ENCODE results near the gene GNAQ. TPM values are rescaled to one million over a fixed set of nuclear protein-coding genes. Genes with fewer than 3 reads are reported as not detected.

GNAQ gene
- polyA plus RNA-seq, 1 donor (not counting 4 experiments of a cell fraction or from before 2014, with no cell fraction given): 64.3 TPM

DNA sequence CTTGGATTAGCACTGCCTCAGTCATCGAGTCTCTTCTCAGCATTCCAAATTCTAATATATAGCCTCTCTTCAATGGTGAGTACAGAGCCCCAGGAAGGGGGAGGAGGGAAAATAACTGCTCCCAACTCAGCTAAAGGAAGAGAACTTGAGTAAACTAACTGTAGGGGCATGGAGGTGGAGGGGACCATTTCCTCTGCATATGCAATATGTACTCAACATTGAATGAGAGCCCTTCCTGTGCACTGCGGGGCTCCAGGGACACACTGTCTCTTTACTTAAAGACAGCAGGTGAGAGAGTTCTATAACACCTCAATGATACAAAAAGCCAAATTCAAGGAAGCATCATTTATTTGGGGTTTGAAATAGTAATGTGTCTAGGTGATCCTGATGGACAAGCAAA, 75.1 kb downstream of the GNAQ start:
- Histone ChIP-seq H3K79me2 (ENCODE audit: control insufficient read depth, insufficient read depth, low read length) (peaks cover 62% of the 10 kb centered on the region), H3K27me3 (ENCODE audit: control insufficient read depth, extremely low read depth, insufficient read depth, low read length) (no peaks in the 10 kb centered on the region), H3K27ac (ENCODE audit: control insufficient read depth, insufficient read depth, low read length) (no peak overlapping the region), H3K4me3 (ENCODE audit: control insufficient read depth in 2 of 3, extremely low read depth in 1 of 3, insufficient read depth in 2 of 3, low read depth in 1 of 3, low read length in 3 of 3) (no peak overlapping the region), H3K9me3 (ENCODE audit: control insufficient read depth, low read depth, low read length) (no peaks in the 10 kb centered on the region), H2AFZ (ENCODE audit: control insufficient read depth, low read length) (no peak overlapping the region), H3K4me1 (ENCODE audit: control insufficient read depth, extremely low read depth, insufficient read depth, low read length) (peaks cover 26% of the 10 kb centered on the region), H4K20me1 (ENCODE audit: control insufficient read depth, extremely low read depth, insufficient read depth, low read length) (peaks cover 3% of the 10 kb centered on the region), H3K9ac (ENCODE audit: control insufficient read depth, extremely low read depth, insufficient read depth, low read length) (no peak overlapping the region), H3K36me3 (ENCODE audit: control insufficient read depth in 2 of 2, extremely low read depth in 1 of 2, insufficient read depth in 2 of 2, low read length in 2 of 2) (no peaks in the 10 kb centered on the region), H3K9me1 (ENCODE audit: control insufficient read depth, extremely low read depth, insufficient read depth, low read length) (no peaks in the 10 kb centered on the region), H3K4me2 (ENCODE audit: control insufficient read depth, extremely low read depth, insufficient read depth, low read depth, low read length) (no peak overlapping the region)
- DNase-seq (ENCODE audit: low read depth, low spot score) (no peak), FAIRE-seq (no peak)
- TF ChIP-seq EZH2 (IDR thresholded peaks at IDR 0.05; ENCODE audit: low read length): no peak
- TF ChIP-seq, protein P1, sequence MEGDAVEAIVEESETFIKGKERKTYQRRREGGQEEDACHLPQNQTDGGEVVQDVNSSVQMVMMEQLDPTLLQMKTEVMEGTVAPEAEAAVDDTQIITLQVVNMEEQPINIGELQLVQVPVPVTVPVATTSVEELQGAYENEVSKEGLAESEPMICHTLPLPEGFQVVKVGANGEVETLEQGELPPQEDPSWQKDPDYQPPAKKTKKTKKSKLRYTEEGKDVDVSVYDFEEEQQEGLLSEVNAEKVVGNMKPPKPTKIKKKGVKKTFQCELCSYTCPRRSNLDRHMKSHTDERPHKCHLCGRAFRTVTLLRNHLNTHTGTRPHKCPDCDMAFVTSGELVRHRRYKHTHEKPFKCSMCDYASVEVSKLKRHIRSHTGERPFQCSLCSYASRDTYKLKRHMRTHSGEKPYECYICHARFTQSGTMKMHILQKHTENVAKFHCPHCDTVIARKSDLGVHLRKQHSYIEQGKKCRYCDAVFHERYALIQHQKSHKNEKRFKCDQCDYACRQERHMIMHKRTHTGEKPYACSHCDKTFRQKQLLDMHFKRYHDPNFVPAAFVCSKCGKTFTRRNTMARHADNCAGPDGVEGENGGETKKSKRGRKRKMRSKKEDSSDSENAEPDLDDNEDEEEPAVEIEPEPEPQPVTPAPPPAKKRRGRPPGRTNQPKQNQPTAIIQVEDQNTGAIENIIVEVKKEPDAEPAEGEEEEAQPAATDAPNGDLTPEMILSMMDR (optimal IDR thresholded peaks at IDR 0.05 in 1 of 3, IDR thresholded peaks at IDR 0.05 in 1 of 3, conservative IDR thresholded peaks at IDR 0.05 in 1 of 3; ENCODE audit: extremely low read depth in 1 of 3, insufficient read depth in 2 of 3, low read length in 3 of 3): no peak
- dilution Hi-C loops (cut with MboI; ENCODE audit: extremely low pct_ligation_motif_present, low sequenced_read_pairs): no loop called here

DNA sequence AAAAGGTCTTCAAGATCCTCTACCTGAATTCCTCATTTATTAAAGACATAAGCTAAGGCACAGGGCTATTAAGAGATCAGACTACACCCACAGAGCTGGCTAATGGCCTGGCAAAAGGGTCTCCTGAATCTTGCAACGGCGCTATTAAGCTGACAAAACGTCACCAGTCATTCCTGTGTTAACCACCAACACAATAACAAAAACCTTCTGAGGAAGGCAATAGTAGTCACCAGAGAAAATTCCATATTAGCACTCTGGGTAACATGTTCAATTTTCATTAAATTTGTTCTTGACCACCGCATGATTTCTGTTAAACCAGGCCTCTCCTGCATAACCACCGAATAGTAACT, 77.0 kb downstream of the GNAQ start:
- no peak overlapping the region for H3K4me3 ChIP-seq (ENCODE audit: control insufficient read depth in 2 of 3, extremely low read depth in 1 of 3, insufficient read depth in 2 of 3, low read depth in 1 of 3, low read length in 3 of 3)
- dilution Hi-C loops (cut with MboI; ENCODE audit: extremely low pct_ligation_motif_present, low sequenced_read_pairs): no loop called here
- TF ChIP-seq EZH2 (IDR thresholded peaks at IDR 0.05; ENCODE audit: low read length): no peak
- TF ChIP-seq, protein P1 (optimal IDR thresholded peaks at IDR 0.05 in 1 of 3, IDR thresholded peaks at IDR 0.05 in 1 of 3, conservative IDR thresholded peaks at IDR 0.05 in 1 of 3; ENCODE audit: extremely low read depth in 1 of 3, insufficient read depth in 2 of 3, low read length in 3 of 3): no peak
- no peaks in the 10 kb centered on the region for H3K27me3 ChIP-seq (ENCODE audit: control insufficient read depth, extremely low read depth, insufficient read depth, low read length)
- H3K4me2 ChIP-seq (ENCODE audit: control insufficient read depth, extremely low read depth, insufficient read depth, low read depth, low read length): no peak overlapping the region
- H3K9me1 ChIP-seq (ENCODE audit: control insufficient read depth, extremely low read depth, insufficient read depth, low read length): no peaks in the 10 kb centered on the region
- H2AFZ ChIP-seq (ENCODE audit: control insufficient read depth, low read length): no peak overlapping the region
- peaks cover 3% of the 10 kb centered on the region for H4K20me1 ChIP-seq (ENCODE audit: control insufficient read depth, extremely low read depth, insufficient read depth, low read length)
- peaks cover 55% of the 10 kb centered on the region for H3K79me2 ChIP-seq (ENCODE audit: control insufficient read depth, insufficient read depth, low read length)
- no peak overlapping the region for H3K9ac ChIP-seq (ENCODE audit: control insufficient read depth, extremely low read depth, insufficient read depth, low read length)
- H3K36me3 ChIP-seq (ENCODE audit: control insufficient read depth in 2 of 2, extremely low read depth in 1 of 2, insufficient read depth in 2 of 2, low read length in 2 of 2): no peaks in the 10 kb centered on the region
- H3K27ac ChIP-seq (ENCODE audit: control insufficient read depth, insufficient read depth, low read length): no peak overlapping the region
- no peaks in the 10 kb centered on the region for H3K9me3 ChIP-seq (ENCODE audit: control insufficient read depth, low read depth, low read length)
- H3K4me1 ChIP-seq (ENCODE audit: control insufficient read depth, extremely low read depth, insufficient read depth, low read length): peaks cover 20% of the 10 kb centered on the region
- DNase-seq (ENCODE audit: low read depth, low spot score) (no peak), FAIRE-seq (no peak)

All from keratinocyte (primary cell).